ENCODE measurements around the gene MMP19.

DNA sequence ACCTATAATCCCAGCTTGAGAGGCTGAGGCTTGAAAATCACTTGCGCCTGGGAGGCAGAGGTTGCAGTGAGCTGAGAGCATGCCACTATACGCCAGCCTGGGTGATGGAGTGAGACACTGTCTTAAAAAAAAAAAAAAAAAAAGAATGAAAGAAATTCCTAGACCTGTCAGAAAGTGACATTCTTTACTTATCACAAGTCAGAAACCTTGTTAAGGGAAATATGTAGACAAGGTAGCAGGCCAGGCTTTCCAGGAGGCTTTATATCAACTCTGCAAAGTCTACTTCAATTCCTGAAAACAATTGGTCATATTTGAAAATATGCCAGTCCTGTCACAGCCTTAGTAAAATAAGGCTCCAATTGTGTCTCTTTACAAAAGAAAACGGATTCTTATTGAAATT, 19.1 kb upstream of the MMP19 start:
- TF ChIP-seq, protein P1, sequence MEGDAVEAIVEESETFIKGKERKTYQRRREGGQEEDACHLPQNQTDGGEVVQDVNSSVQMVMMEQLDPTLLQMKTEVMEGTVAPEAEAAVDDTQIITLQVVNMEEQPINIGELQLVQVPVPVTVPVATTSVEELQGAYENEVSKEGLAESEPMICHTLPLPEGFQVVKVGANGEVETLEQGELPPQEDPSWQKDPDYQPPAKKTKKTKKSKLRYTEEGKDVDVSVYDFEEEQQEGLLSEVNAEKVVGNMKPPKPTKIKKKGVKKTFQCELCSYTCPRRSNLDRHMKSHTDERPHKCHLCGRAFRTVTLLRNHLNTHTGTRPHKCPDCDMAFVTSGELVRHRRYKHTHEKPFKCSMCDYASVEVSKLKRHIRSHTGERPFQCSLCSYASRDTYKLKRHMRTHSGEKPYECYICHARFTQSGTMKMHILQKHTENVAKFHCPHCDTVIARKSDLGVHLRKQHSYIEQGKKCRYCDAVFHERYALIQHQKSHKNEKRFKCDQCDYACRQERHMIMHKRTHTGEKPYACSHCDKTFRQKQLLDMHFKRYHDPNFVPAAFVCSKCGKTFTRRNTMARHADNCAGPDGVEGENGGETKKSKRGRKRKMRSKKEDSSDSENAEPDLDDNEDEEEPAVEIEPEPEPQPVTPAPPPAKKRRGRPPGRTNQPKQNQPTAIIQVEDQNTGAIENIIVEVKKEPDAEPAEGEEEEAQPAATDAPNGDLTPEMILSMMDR (IDR thresholded peaks at IDR 0.05) = no peak
- TF ChIP-seq POLR2A (IDR thresholded peaks at IDR 0.05) = no peak
